WERI-Rb-1 (cell line): ENCODE results near the gene CECR2.

Source experiments
- DNase-seq: peaks from one replicate; pipeline ENCODE4 v3.0.0-alpha.2; 2020
- H3K27ac ChIP-seq: fragments of 250-450 bp; sonication (Bioruptor Pico); 2 replicates; pipeline ENCODE4 v1.5.1; 2020; ENCODE audit warnings: mild to moderate bottlenecking, moderate library complexity
- H3K27me3 ChIP-seq: fragments of 250-450 bp; sonication (Bioruptor Pico); 2 replicates; pipeline ENCODE4 v1.5.1; 2021; ENCODE audit warnings: mild to moderate bottlenecking, low read depth, moderate library complexity; ENCODE audit not compliant: insufficient read depth, severe bottlenecking
- H3K36me3 ChIP-seq: fragments of 250-450 bp; sonication (Bioruptor Pico); 2 replicates; pipeline ENCODE4 v1.5.1; 2020; ENCODE audit warnings: mild to moderate bottlenecking, moderate library complexity
- H3K4me3 ChIP-seq: 2 replicates; pipeline ENCODE4 v1.5.1; 2011; ENCODE audit warnings: low read depth, mild to moderate bottlenecking, control low read depth, low read length
- H3K9me3 ChIP-seq: fragments of 250-450 bp; sonication (Bioruptor Pico); 2 replicates; pipeline ENCODE4 v1.5.1; 2021; ENCODE audit warnings: mild to moderate bottlenecking, moderate library complexity; ENCODE audit not compliant: severe bottlenecking
- CTCF ChIP-seq: IDR thresholded peaks from 2 replicates; pipeline ENCODE4 v1.5.1; 2011; ENCODE audit warnings: low read depth, mild to moderate bottlenecking, control low read depth, inconsistent platforms, low read length

The CECR2 gene

DNA sequence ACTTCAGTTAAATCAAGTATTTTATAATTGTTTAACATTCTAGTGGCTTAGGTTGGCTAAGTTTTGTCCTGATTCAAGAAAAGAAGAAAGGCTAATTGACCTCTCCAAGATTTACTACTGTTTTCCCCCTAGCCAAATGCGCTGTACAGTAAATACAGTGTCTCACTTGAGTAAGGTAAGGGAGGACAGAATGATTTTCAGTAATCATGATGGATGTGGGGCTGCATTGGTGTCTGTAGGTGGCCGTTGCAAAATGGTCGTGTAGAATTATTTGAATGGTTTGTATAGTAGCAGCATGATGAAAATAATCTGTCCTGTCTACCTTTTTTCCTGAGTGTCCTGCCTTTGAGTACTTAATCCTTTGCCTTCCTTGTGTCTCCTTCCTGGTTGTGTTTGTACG lies 4.6 kb downstream of the CECR2 start:
- DNase-seq = no peak
- no peaks in the 10 kb centered on the region for H3K36me3 ChIP-seq
- no peaks in the 10 kb centered on the region for H3K9me3 ChIP-seq
- no peak overlapping the region for H3K4me3 ChIP-seq
- peaks cover 29% of the 10 kb centered on the region for H3K27me3 ChIP-seq
- no peak overlapping the region for H3K27ac ChIP-seq
- TF ChIP-seq CTCF = no peak

DNA sequence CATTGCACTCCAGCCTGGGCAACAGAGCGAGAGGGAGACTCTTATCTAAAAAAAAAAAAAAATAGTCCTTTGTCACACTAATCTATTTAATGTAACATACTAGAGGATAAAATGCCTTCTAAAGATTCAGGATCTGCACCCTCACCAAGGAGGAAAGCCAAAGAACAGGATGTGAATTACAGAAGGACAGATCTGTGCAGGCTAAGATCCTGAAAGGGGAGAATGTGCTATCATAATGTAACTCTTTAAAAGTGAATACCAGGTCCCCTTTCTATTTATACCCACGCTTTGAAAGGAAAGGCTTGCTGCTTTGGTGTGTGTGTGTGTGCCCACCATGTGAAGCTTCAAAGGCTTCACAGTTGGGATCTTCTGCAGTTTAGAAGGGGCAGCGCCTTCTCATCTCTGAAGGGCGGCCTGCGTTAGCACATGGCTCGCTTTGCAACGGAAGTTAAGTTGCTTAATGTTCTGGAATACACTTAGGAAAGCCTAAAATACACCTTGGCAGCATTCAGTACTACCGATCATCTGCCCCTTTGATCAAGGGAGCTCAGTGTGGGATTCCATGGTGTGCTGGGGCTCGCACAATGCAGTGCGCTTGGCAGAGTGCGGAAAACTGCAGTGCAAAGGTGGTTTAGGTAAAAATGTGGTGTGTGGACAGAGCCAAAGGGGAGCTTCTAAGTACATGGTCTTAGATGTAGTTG lies 6.8 kb downstream of the CECR2 start:
- Histone ChIP-seq H3K27me3 (peaks cover 19% of the 10 kb centered on the region), H3K9me3 (no peaks in the 10 kb centered on the region), H3K27ac (no peak overlapping the region), H3K4me3 (no peak overlapping the region), H3K36me3 (no peaks in the 10 kb centered on the region)
- no peak for TF ChIP-seq CTCF
- DNase-seq = no peak

- no peak for TF ChIP-seq CTCF
- Histone ChIP-seq H3K27me3 (peaks cover 10% of the 10 kb centered on the region), H3K27ac (no peak overlapping the region), H3K9me3 (no peaks in the 10 kb centered on the region), H3K36me3 (no peaks in the 10 kb centered on the region), H3K4me3 (no peak overlapping the region)
- no peak for DNase-seq
Observed at GRCh38 chr22:17376950-17377349, 7.7 kb downstream of the CECR2 start.

- no peak for DNase-seq
- no peak for TF ChIP-seq CTCF
- Histone ChIP-seq H3K9me3 (peaks cover 4% of the 10 kb centered on the region), H3K4me3 (no peak overlapping the region), H3K27ac (no peak overlapping the region), H3K27me3 (no peaks in the 10 kb centered on the region), H3K36me3 (no peaks in the 10 kb centered on the region)
Observed at GRCh38 chr22:17379944-17380343, 10.7 kb downstream of the CECR2 start.

- no peak for DNase-seq
- Histone ChIP-seq H3K4me3 (no peak overlapping the region), H3K27me3 (no peaks in the 10 kb centered on the region), H3K9me3 (peaks cover 4% of the 10 kb centered on the region), H3K27ac (no peak overlapping the region), H3K36me3 (no peaks in the 10 kb centered on the region)
- TF ChIP-seq CTCF = no peak
Observed at GRCh38 chr22:17380359-17381087, 11.3 kb downstream of the CECR2 start.
